H1 (cell line): ENCODE results near the gene CCL17. TPM values are rescaled to one million over a fixed set of nuclear protein-coding genes. Genes with fewer than 3 reads are reported as not detected.

Source experiments
- CTCF ChIA-PET: fragments of 300-600 bp; sonication (Branson Sonifier 250); formaldehyde crosslinking; loops from one replicate; lab custom pipeline; 2021; ENCODE audit not compliant: partially characterized antibody; lab: Charles Lee
- POLR2A ChIA-PET: fragments of 300-600 bp; sonication (Branson Sonifier 250); formaldehyde crosslinking; loops from one replicate; lab custom pipeline; 2021; ENCODE audit warnings: inconsistent platforms; ENCODE audit not compliant: partially characterized antibody; lab: Charles Lee
- DNase-seq, 2 experiments: peaks; one replicate each; pipeline versions ENCODE4 v3.0.0 to v3.0.0-alpha.2; 2010 to 2022; ENCODE audit warnings: low spot score in 2 of 2, low read depth in 1 of 2, mixed read lengths in 1 of 2
- FAIRE-seq: peaks from 2 replicates; lab custom pipeline; 2011; peaks lifted over from hg19 to GRCh38; lab: Jason Lieb, UNC
- H2AFZ ChIP-seq: 2 replicates; pipeline ENCODE4 v1.8.1; 2012; ENCODE audit warnings: low read length, inconsistent platforms
- H2AK5ac ChIP-seq: 2 replicates; pipeline ENCODE4 v1.6.1; 2013; ENCODE audit warnings: low read depth, low read length
- H2BK120ac ChIP-seq: replicated peaks from 2 replicates; pipeline ENCODE3; 2013; ENCODE audit warnings: low read depth, low read length, inconsistent platforms
- H2BK12ac ChIP-seq: 2 replicates; pipeline ENCODE4 v1.6.1; 2013; ENCODE audit warnings: low read depth, low read length
- H2BK15ac ChIP-seq: 2 replicates; pipeline ENCODE4 v1.6.1; 2013; ENCODE audit warnings: low read length
- H2BK20ac ChIP-seq: 2 replicates; pipeline ENCODE4 v1.6.1; 2013; ENCODE audit warnings: low read length
- H2BK5ac ChIP-seq: 2 replicates; pipeline ENCODE4 v1.6.1; 2013; ENCODE audit warnings: low read depth, low read length
- H3K14ac ChIP-seq: 2 replicates; pipeline ENCODE4 v1.6.1; 2013; ENCODE audit warnings: inconsistent platforms; ENCODE audit not compliant: insufficient read length
- H3K18ac ChIP-seq: 2 replicates; pipeline ENCODE4 v1.6.1; 2013; ENCODE audit warnings: low read length; ENCODE audit errors: extremely low read depth
- H3K23ac ChIP-seq: 2 replicates; pipeline ENCODE4 v1.6.1; 2013; ENCODE audit warnings: inconsistent platforms; ENCODE audit not compliant: insufficient read length
- H3K23me2 ChIP-seq: 2 replicates; pipeline ENCODE4 v1.6.1; 2013; ENCODE audit warnings: low read depth, low read length
- H3K27ac ChIP-seq: 2 replicates; pipeline ENCODE4 v1.6.1; 2011; ENCODE audit warnings: low read depth, low read length, inconsistent platforms
- H3K27me3 ChIP-seq, 4 experiments: replicated peaks in 1 of 4; 1 replicate in 1 of 4; 2 replicates in 3 of 4; pipeline versions ENCODE4 v1.6.1 to v1.8.1; 2011 to 2013; ENCODE audit warnings: low read length in 3 of 4, mild to moderate bottlenecking in 3 of 4, inconsistent platforms in 2 of 4, mixed read lengths in 2 of 4, moderate library complexity in 1 of 4; ENCODE audit not compliant: control insufficient read depth in 3 of 4, insufficient read depth in 3 of 4; ENCODE audit errors: extremely low read depth in 1 of 4
- H3K36me3 ChIP-seq, 4 experiments: 2 replicates each; pipeline versions ENCODE4 v1.6.1 to v1.8.1; 2011 to 2013; ENCODE audit warnings: mild to moderate bottlenecking in 4 of 4, low read length in 3 of 4, moderate library complexity in 2 of 4, control low read depth in 1 of 4, inconsistent platforms in 1 of 4; ENCODE audit not compliant: insufficient read depth in 4 of 4, control insufficient read depth in 2 of 4
- H3K4ac ChIP-seq: replicated peaks from 2 replicates; pipeline ENCODE3; 2013; ENCODE audit warnings: low read length, low read depth, mixed read lengths, inconsistent platforms; ENCODE audit not compliant: insufficient read length
- H3K4me1 ChIP-seq, 4 experiments: replicated peaks in 1 of 4; 1 replicate in 1 of 4; 2 replicates in 3 of 4; pipeline versions ENCODE4 v1.6.1 to v1.8.1; 2011 to 2013; ENCODE audit warnings: low read length in 3 of 4, inconsistent platforms in 2 of 4, mixed read lengths in 1 of 4; ENCODE audit not compliant: insufficient read depth in 4 of 4, control insufficient read depth in 3 of 4
- H3K4me2 ChIP-seq, 2 experiments: 2 replicates each; pipeline versions ENCODE4 v1.6.1 to v1.8.1; 2011 to 2013; ENCODE audit warnings: low read depth in 2 of 2, low read length in 2 of 2, control low read depth in 1 of 2, inconsistent platforms in 1 of 2, mild to moderate bottlenecking in 1 of 2; ENCODE audit not compliant: insufficient read depth in 1 of 2
- H3K4me3 ChIP-seq, 4 experiments: fragments of 200-600, 300-600 bp in 1 of 4; sonication (generic), shearing (Covaris generic), sonication (Bioruptor Twin) in 1 of 4; 2 replicates each; pipeline versions ENCODE4 v1.5.1 to v1.8.1; 2011 to 2016; ENCODE audit warnings: low read length in 4 of 4, low read depth in 3 of 4, control low read depth in 2 of 4, inconsistent platforms in 2 of 4, mild to moderate bottlenecking in 2 of 4, mixed read lengths in 1 of 4, moderate library complexity in 1 of 4; ENCODE audit not compliant: insufficient read depth in 2 of 4; ENCODE audit errors: extremely low read depth in 1 of 4
- H3K56ac ChIP-seq: replicated peaks from 2 replicates; pipeline ENCODE3; 2013; ENCODE audit warnings: low read depth, mild to moderate bottlenecking, mixed read lengths, low read length, inconsistent platforms; ENCODE audit not compliant: insufficient read length
- H3K79me1 ChIP-seq: 2 replicates; pipeline ENCODE4 v1.6.1; 2013; ENCODE audit warnings: low read depth, low read length, control low read depth
- H3K79me2 ChIP-seq, 2 experiments: 2 replicates each; pipeline versions ENCODE4 v1.6.1 to v1.8.1; 2012 to 2013; ENCODE audit warnings: low read length in 2 of 2, mild to moderate bottlenecking in 2 of 2, inconsistent platforms in 1 of 2; ENCODE audit not compliant: insufficient read depth in 2 of 2, control insufficient read depth in 1 of 2
- H3K9ac ChIP-seq, 4 experiments: replicated peaks in 1 of 4; 1 replicate in 1 of 4; 2 replicates in 3 of 4; pipeline versions ENCODE4 v1.6.1 to v1.8.1; 2011 to 2013; ENCODE audit warnings: low read depth in 3 of 4, low read length in 3 of 4, control low read depth in 2 of 4, mild to moderate bottlenecking in 2 of 4, moderate library complexity in 2 of 4, inconsistent platforms in 1 of 4; ENCODE audit errors: extremely low read depth in 1 of 4
- H3K9me3 ChIP-seq, 2 experiments: 2 replicates each; pipeline versions ENCODE4 v1.6.1 to v1.8.1; 2012 to 2013; ENCODE audit warnings: mild to moderate bottlenecking in 2 of 2, moderate library complexity in 2 of 2, control low read depth in 1 of 2, inconsistent platforms in 1 of 2, low read depth in 1 of 2, low read length in 1 of 2, mixed read lengths in 1 of 2; ENCODE audit not compliant: insufficient read depth in 2 of 2
- H4K20me1 ChIP-seq, 2 experiments: replicated peaks in 1 of 2; 2 replicates each; pipeline versions ENCODE3 to v1.8.1; 2011 to 2013; ENCODE audit warnings: inconsistent platforms in 2 of 2, low read length in 2 of 2, mild to moderate bottlenecking in 1 of 2; ENCODE audit not compliant: insufficient read depth in 2 of 2, control insufficient read depth in 1 of 2
- H4K5ac ChIP-seq: 2 replicates; pipeline ENCODE4 v1.6.1; 2013; ENCODE audit warnings: low read length, low read depth, mixed read lengths, inconsistent platforms; ENCODE audit not compliant: insufficient read length
- H4K8ac ChIP-seq: 2 replicates; pipeline ENCODE4 v1.8.0; 2013; ENCODE audit warnings: mild to moderate bottlenecking, moderate library complexity, low read length, inconsistent platforms; ENCODE audit not compliant: insufficient read depth; ENCODE audit errors: extremely low read depth
- H4K91ac ChIP-seq: replicated peaks from 2 replicates; pipeline ENCODE3; 2013; ENCODE audit warnings: low read length, mixed read lengths, inconsistent platforms; ENCODE audit not compliant: insufficient read length
- CEBPB ChIP-seq: IDR thresholded peaks from 2 replicates; pipeline ENCODE4 v1.6.1; 2012; ENCODE audit warnings: low read depth, low read length
- CREB1 ChIP-seq: IDR thresholded peaks from 2 replicates; pipeline ENCODE4 v1.6.1; 2012; ENCODE audit warnings: inconsistent platforms
- EP300 ChIP-seq, 2 experiments: IDR thresholded peaks; 1 replicate in 1 of 2; 2 replicates in 1 of 2; pipeline ENCODE4 v1.6.1; 2011 to 2012; ENCODE audit warnings: low read depth in 2 of 2, low read length in 2 of 2, mild to moderate bottlenecking in 2 of 2, borderline replicate concordance in 1 of 2, inconsistent platforms in 1 of 2, moderate library complexity in 1 of 2
- GABPA ChIP-seq: IDR thresholded peaks from 2 replicates; pipeline ENCODE4 v1.6.1; 2011; ENCODE audit warnings: mild to moderate bottlenecking, low read length, moderate library complexity, borderline replicate concordance; ENCODE audit not compliant: insufficient read depth
- KDM1A ChIP-seq: fragments of 200-600, 300-600 bp; sonication (generic); IDR thresholded peaks from 2 replicates; pipeline ENCODE4 v1.7.1; 2016; ENCODE audit warnings: mild to moderate bottlenecking, low read length, borderline replicate concordance
- KDM5A ChIP-seq: fragments of 200-600 bp; IDR thresholded peaks from 2 replicates; pipeline ENCODE4 v1.7.1; 2012; ENCODE audit warnings: mild to moderate bottlenecking, low read length, inconsistent platforms, mixed read lengths
- PHF8 ChIP-seq: fragments of 200-600 bp; sonication (generic); conservative IDR thresholded peaks from 2 replicates; pipeline ENCODE4 v1.7.1; 2012; ENCODE audit warnings: low read depth, mild to moderate bottlenecking, inconsistent platforms, low read length, moderate library complexity
- RNF2 ChIP-seq: fragments of 200-900, 300-1000 bp; sonication (generic); IDR thresholded peaks from 2 replicates; pipeline ENCODE4 v1.7.1; 2016; ENCODE audit warnings: borderline replicate concordance, low read depth, mild to moderate bottlenecking, antibody characterized with exemption, low read length; ENCODE audit not compliant: poor library complexity, severe bottlenecking; ENCODE audit errors: missing control alignments
- SP2 ChIP-seq: IDR thresholded peaks from 2 replicates; pipeline ENCODE4 v1.6.1; 2012; ENCODE audit warnings: mild to moderate bottlenecking, low read length, inconsistent platforms
- SP4 ChIP-seq: IDR thresholded peaks from 2 replicates; pipeline ENCODE4 v1.6.1; 2012; ENCODE audit warnings: low read length, inconsistent platforms
- SUZ12 ChIP-seq: fragments of 200-600 bp; sonication (generic); IDR thresholded peaks from 2 replicates; pipeline ENCODE4 v1.6.1; 2012; ENCODE audit warnings: mild to moderate bottlenecking, inconsistent platforms, low read length, moderate library complexity, mixed read lengths
- TAF7 ChIP-seq: optimal IDR thresholded peaks from 2 replicates; pipeline ENCODE3; 2011; ENCODE audit warnings: low read depth, mild to moderate bottlenecking, inconsistent platforms, low read length, moderate library complexity, borderline replicate concordance
- WGBS, 2 experiments: shearing (Covaris generic) in 1 of 2; methylation state at CpG; one replicate each; pipeline versions ENCODE4 v1.1.6 to v1.1.7; 2013 to 2015; ENCODE audit warnings: low lambda C conversion rate in 2 of 2, mixed read lengths in 2 of 2, inconsistent platforms in 1 of 2, low coverage in 1 of 2, missing lambda C conversion rate in 1 of 2; ENCODE audit not compliant: insufficient replicate concordance in 2 of 2, insufficient coverage in 1 of 2, insufficient read length in 1 of 2; ENCODE audit errors: extremely low coverage in 1 of 2, missing lambda C conversion rate in 1 of 2; 5-methylcytosine and 5-hydroxymethylcytosine counted together
- polyA plus RNA-seq, 7 experiments: library from polyadenylated mRNA; depleted of rRNA in 3 of 7; stranded (reverse) in 5 of 7; unstranded in 2 of 7; fragments of >200 nt in 5 of 7; fragments of 200-250 nt in 2 of 7; gene quantifications; 1 replicate in 5 of 7; 2 replicates in 1 of 7; 4 replicates in 1 of 7; pipeline versions ENCODE4 v1.2.1 to v1.2.3, GENCODE V29; 2011 to 2013; ENCODE audit warnings: missing spikeins in 2 of 7, mixed read lengths in 2 of 7
- total RNA-seq: library from RNA; stranded (reverse); fragmentation: NEBNext Ultra II Directional; extraction: Animal tissue kit (Norgen Biotek cat#: 25700); gene quantifications from 2 replicates; pipeline ENCODE4 v1.2.1, GENCODE V29; 2021

CCL17 gene
- total and polyA plus RNA-seq, 2 of the 8 experiments (the other 6 are each of a cell fraction or from before 2014, with no cell fraction given) = not detected

GRCh38 chr16:57407521-57408353, 3.2 kb downstream of the CCL17 start:
- CTCF ChIA-PET = interaction anchor here (4.3 to 19.2 kb wide), 2 partner anchors 11 to 104 kb away, joined by 39 to 513 read pairs; no protein-coding TSS in a partner anchor
- FAIRE-seq = no peak
- no peak for TF ChIP-seq TAF7
- TF ChIP-seq SP2 = no peak
- TF ChIP-seq KDM1A = no peak
- no peak for TF ChIP-seq EP300 (IDR thresholded peaks at IDR 0.05; ENCODE audit: borderline replicate concordance in 1 of 2, low read depth in 2 of 2, low read length in 2 of 2)
- no peak for TF ChIP-seq CREB1
- TF ChIP-seq RNF2 = no peak
- no peak for TF ChIP-seq CEBPB
- no peak for TF ChIP-seq GABPA
- no peak for TF ChIP-seq SUZ12
- TF ChIP-seq KDM5A = no peak
- TF ChIP-seq PHF8 = no peak
- TF ChIP-seq SP4 = no peak

More at GRCh38 chr16:57407521-57408353, 3.2 kb downstream of the CCL17 start:
- 82 to 100% methylated on average over 4 to 5 of the region's 5 CpGs for WGBS, 2 experiments
- H2AFZ ChIP-seq = no peak overlapping the region
- H4K5ac ChIP-seq = no peak overlapping the region
- H3K27me3 ChIP-seq = no peaks in the 10 kb centered on the region
- no peak overlapping the region for H2BK15ac ChIP-seq
- no peaks in the 10 kb centered on the region; a peak in 2 of 7 replicates for H3K4me1 ChIP-seq
- H3K4me2 ChIP-seq = no peak overlapping the region
- H3K56ac ChIP-seq = peak overlapping the region; percentile 12
- no peak overlapping the region for H4K91ac ChIP-seq
- no peaks in the 10 kb centered on the region; a peak in 1 of 4 replicates for H3K9me3 ChIP-seq
- H3K14ac ChIP-seq = no peak overlapping the region
- H3K4ac ChIP-seq = no peak overlapping the region
- H2BK5ac ChIP-seq = no peak overlapping the region
- H3K36me3 ChIP-seq = no peaks in the 10 kb centered on the region
- no peak for DNase-seq
- H2BK120ac ChIP-seq = no peak overlapping the region
- H4K8ac ChIP-seq = no peak overlapping the region
- H3K23me2 ChIP-seq = peaks cover 9% of the 10 kb centered on the region; the same call in 1 of the 2 replicates
- no peak overlapping the region for H3K18ac ChIP-seq
- H3K27ac ChIP-seq = no peak overlapping the region
- H3K9ac ChIP-seq = no peak overlapping the region
- H2BK20ac ChIP-seq = no peak overlapping the region
- no peak overlapping the region for H2BK12ac ChIP-seq
- no peak overlapping the region for H2AK5ac ChIP-seq
- H3K4me3 ChIP-seq = no peak overlapping the region
- H3K79me2 ChIP-seq = no peaks in the 10 kb centered on the region
- no peak overlapping the region for H3K23ac ChIP-seq
- H3K79me1 ChIP-seq = no peaks in the 10 kb centered on the region
- H4K20me1 ChIP-seq = peaks cover 0 to 4% of the 10 kb centered on the region in 2 experiments
- POLR2A ChIA-PET = no interaction called here
